OCI-LY7 (cell line): ENCODE results near the gene RAE1.

Source experiments
- EZH2phosphoT487 ChIP-seq: fragments of 200-600 bp; sonication (generic); IDR thresholded peaks from 2 replicates; pipeline ENCODE4 v1.6.1; 2018; ENCODE audit warnings: low read depth, borderline replicate concordance, mild to moderate bottlenecking, mixed run types, antibody characterized with exemption, low read length, moderate library complexity, mixed read lengths
- TF ChIP-seq, protein P1 (sequence below): fragments of 200-600 bp; sonication (generic); conservative IDR thresholded peaks from 2 replicates; pipeline ENCODE4 v1.5.1; 2014; ENCODE audit warnings: mild to moderate bottlenecking, antibody characterized with exemption, low read length, moderate library complexity, mixed read lengths

DNA sequence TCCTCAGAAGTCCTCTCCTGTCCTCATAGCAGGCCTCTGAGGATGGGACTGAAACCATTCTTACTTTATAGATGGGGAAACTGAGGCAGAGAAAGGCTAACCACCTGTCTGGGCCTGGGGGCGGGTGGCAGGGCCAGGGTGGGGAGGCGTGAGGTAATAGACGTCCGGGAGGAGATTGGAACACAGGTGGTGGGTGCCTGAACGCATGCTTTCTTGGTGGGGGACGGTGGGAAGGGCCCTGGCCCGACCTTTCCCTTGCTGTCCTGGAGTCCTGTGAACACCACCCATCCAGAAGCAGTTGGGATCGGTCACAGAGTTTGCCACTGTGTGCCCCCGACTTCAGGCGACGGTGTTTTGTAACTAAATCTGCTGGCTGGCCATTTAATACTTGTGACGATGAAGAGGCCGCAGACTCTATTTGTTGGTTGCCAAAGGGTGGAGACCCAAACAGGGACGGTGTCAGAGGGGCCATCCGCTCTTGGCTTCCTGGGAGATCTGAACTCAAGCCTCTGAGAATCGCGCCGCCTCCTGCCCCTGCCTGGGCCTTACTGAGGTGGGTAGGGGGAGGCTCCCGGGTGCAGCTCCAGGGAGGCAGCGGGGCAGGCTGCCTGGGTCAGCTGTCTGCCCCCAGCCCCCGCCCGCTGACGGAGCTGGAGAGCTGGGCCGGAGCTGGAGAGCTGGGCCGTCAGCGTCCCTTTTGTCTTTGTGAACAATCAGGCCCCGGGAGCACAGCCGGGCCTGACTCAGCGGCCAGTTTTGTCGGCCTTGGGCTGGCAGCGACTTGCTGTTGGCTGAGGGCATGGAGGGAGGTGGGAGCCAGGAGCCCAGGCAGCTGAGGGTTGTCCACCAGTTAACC, 44.3 kb downstream of the RAE1 start:
- TF ChIP-seq, protein P1, sequence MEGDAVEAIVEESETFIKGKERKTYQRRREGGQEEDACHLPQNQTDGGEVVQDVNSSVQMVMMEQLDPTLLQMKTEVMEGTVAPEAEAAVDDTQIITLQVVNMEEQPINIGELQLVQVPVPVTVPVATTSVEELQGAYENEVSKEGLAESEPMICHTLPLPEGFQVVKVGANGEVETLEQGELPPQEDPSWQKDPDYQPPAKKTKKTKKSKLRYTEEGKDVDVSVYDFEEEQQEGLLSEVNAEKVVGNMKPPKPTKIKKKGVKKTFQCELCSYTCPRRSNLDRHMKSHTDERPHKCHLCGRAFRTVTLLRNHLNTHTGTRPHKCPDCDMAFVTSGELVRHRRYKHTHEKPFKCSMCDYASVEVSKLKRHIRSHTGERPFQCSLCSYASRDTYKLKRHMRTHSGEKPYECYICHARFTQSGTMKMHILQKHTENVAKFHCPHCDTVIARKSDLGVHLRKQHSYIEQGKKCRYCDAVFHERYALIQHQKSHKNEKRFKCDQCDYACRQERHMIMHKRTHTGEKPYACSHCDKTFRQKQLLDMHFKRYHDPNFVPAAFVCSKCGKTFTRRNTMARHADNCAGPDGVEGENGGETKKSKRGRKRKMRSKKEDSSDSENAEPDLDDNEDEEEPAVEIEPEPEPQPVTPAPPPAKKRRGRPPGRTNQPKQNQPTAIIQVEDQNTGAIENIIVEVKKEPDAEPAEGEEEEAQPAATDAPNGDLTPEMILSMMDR: no peak
- no peak for TF ChIP-seq EZH2phosphoT487
